DOHH2 (cell line): Measurements from ENCODE around the gene PCDHA4.
"Not testable (repeated sequence)": the region's sequence is repeated elsewhere in the genome, so short reads cannot be mapped to it uniquely, and the experiment has no call there.

Experiments used
- H3F3A ChIP-seq: fragments of 200-600 bp; sonication (generic), shearing (Covaris generic); 2 replicates; pipeline ENCODE4 v1.6.0; 2016; ENCODE audit warnings: antibody characterized with exemption, mild to moderate bottlenecking; ENCODE audit not compliant: control insufficient read depth, insufficient read depth
- H3K27ac ChIP-seq: fragments of 200-600 bp; sonication (generic); 2 replicates; pipeline ENCODE4 v1.5.1; 2014; ENCODE audit warnings: low read depth, mild to moderate bottlenecking, low read length, moderate library complexity
- H3K27me3 ChIP-seq: fragments of 200-600 bp; sonication (generic); 2 replicates; pipeline ENCODE4 v1.6.1; 2014; ENCODE audit warnings: mild to moderate bottlenecking, low read length, mixed read lengths; ENCODE audit not compliant: control insufficient read depth
- H3K36me3 ChIP-seq: fragments of 200-600 bp; sonication (generic); 2 replicates; pipeline ENCODE4 v1.6.1; 2014; ENCODE audit warnings: mild to moderate bottlenecking, low read length, moderate library complexity, mixed read lengths; ENCODE audit not compliant: control insufficient read depth
- H3K4me1 ChIP-seq: fragments of 200-600 bp; sonication (generic); 2 replicates; pipeline ENCODE4 v1.6.1; 2014; ENCODE audit warnings: mild to moderate bottlenecking, low read length, mixed read lengths; ENCODE audit not compliant: control insufficient read depth
- H3K4me2 ChIP-seq: fragments of 200-600 bp; sonication (generic); 2 replicates; pipeline ENCODE4 v1.6.0; 2014; ENCODE audit warnings: mild to moderate bottlenecking, low read length, moderate library complexity
- H3K4me3 ChIP-seq: fragments of 200-600 bp; sonication (generic); 2 replicates; pipeline ENCODE4 v1.5.1; 2014; ENCODE audit warnings: mild to moderate bottlenecking, low read length, mixed read lengths
- H3K79me2 ChIP-seq: fragments of 200-600 bp; sonication (generic); 2 replicates; pipeline ENCODE4 v1.6.1; 2014; ENCODE audit warnings: mild to moderate bottlenecking, low read length, mixed read lengths; ENCODE audit not compliant: control insufficient read depth
- H3K9me2 ChIP-seq: fragments of 200-600 bp; sonication (generic); replicated peaks from 2 replicates; pipeline ENCODE4 v1.6.1; 2014; ENCODE audit warnings: mild to moderate bottlenecking, low read length, mixed read lengths; ENCODE audit not compliant: control insufficient read depth
- H3K9me3 ChIP-seq: fragments of 200-600 bp; sonication (generic); 2 replicates; pipeline ENCODE4 v1.6.1; 2014; ENCODE audit warnings: antibody characterized with exemption, low read length, mixed read lengths; ENCODE audit not compliant: control insufficient read depth, insufficient read depth
- H4K20me1 ChIP-seq: fragments of 200-600 bp; sonication (generic); 2 replicates; pipeline ENCODE4 v1.6.0; 2014; ENCODE audit warnings: low read depth, mild to moderate bottlenecking, antibody characterized with exemption, low read length, moderate library complexity; ENCODE audit not compliant: control insufficient read depth, insufficient read depth
- EZH2phosphoT487 ChIP-seq: fragments of 200-600 bp; sonication (generic); IDR thresholded peaks from 2 replicates; pipeline ENCODE4 v1.6.1; 2017; ENCODE audit warnings: borderline replicate concordance, mild to moderate bottlenecking, antibody characterized with exemption, low read length, moderate library complexity, mixed read lengths
- TF ChIP-seq, protein P1 (sequence below): fragments of 200-600 bp; sonication (generic); IDR thresholded peaks from one replicate; pipeline ENCODE4 v1.5.1; 2014; ENCODE audit warnings: antibody characterized with exemption, mild to moderate bottlenecking, low read depth, low read length; ENCODE audit not compliant: poor library complexity, severe bottlenecking

Gene PCDHA4

DNA sequence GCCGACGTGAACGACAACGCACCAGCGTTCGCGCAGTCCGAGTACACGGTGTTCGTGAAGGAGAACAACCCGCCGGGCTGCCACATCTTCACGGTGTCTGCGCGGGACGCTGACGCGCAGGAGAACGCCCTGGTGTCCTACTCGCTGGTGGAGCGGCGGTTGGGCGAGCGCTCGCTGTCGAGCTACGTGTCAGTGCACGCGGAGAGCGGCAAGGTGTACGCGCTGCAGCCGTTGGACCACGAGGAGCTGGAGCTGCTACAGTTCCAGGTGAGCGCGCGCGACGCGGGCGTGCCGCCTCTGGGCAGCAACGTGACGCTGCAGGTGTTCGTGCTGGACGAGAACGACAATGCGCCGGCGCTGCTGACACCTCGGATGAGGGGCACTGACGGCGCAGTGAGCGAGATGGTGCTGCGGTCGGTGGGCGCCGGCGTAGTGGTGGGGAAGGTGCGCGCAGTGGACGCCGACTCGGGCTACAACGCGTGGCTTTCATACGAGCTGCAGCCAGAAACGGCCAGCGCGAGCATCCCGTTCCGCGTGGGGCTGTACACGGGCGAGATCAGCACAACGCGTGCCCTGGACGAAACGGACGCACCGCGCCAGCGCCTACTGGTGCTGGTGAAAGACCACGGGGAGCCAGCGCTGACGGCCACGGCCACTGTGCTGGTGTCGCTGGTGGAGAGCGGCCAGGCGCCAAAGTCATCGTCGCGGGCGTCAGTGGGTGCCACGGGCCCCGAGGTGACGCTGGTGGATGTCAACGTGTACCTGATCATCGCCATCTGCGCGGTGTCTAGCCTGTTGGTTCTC, 43.2 kb downstream of the PCDHA4 start:
- not testable (repeated sequence) for H3K27me3 ChIP-seq, H3K79me2 ChIP-seq, H3K4me1 ChIP-seq, H3K4me3 ChIP-seq, H4K20me1 ChIP-seq, H3K36me3 ChIP-seq, H3K9me3 ChIP-seq, H3F3A ChIP-seq, H3K27ac ChIP-seq, H3K4me2 ChIP-seq, H3K9me2 ChIP-seq

DNA sequence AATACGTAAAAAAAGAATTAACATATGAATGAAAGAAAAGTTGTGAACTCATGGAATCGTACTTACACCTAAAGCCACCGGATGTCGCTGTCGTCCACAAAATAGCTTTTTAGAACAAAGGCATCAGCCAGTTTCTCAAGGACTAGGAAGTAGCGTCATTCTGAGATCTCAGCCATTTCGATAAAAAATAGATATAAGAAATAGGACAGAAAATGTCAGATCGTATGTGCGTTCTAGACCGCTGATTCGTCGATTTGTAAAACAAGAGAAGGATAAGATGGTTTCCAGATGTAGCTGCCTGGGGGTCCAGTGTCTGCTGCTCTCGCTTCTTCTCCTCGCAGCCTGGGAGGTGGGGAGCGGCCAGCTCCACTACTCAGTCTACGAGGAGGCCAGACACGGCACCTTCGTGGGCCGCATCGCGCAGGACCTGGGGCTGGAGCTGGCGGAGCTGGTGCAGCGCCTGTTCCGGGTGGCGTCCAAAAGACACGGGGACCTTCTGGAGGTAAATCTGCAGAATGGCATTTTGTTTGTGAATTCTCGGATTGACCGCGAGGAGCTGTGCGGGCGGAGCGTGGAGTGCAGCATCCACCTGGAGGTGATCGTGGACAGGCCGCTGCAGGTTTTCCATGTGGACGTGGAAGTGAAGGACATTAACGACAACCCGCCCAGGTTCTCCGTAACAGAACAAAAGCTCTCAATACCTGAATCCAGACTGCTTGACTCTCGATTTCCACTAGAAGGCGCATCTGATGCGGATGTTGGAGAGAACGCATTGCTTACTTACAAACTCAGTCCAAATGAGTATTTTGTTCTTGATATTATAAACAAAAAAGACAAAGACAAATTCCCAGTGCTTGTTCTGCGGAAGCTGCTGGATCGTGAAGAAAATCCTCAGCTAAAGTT, 49.2 kb downstream of the PCDHA4 start, which contains the start of gene PCDHA10:
TSS of gene PCDHA10 (plus strand) at position 126 of the 903 bp plus-strand sequence. CDS start at position 278, 152 bp downstream.
- H3F3A ChIP-seq, result no peaks in the 10 kb centered on the region
- H3K27ac ChIP-seq, result no peak within 1 kb of the TSS
- TF ChIP-seq, protein P1, sequence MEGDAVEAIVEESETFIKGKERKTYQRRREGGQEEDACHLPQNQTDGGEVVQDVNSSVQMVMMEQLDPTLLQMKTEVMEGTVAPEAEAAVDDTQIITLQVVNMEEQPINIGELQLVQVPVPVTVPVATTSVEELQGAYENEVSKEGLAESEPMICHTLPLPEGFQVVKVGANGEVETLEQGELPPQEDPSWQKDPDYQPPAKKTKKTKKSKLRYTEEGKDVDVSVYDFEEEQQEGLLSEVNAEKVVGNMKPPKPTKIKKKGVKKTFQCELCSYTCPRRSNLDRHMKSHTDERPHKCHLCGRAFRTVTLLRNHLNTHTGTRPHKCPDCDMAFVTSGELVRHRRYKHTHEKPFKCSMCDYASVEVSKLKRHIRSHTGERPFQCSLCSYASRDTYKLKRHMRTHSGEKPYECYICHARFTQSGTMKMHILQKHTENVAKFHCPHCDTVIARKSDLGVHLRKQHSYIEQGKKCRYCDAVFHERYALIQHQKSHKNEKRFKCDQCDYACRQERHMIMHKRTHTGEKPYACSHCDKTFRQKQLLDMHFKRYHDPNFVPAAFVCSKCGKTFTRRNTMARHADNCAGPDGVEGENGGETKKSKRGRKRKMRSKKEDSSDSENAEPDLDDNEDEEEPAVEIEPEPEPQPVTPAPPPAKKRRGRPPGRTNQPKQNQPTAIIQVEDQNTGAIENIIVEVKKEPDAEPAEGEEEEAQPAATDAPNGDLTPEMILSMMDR, result peak; percentile 18
- TF ChIP-seq EZH2phosphoT487, result no peak
- no peaks in the 10 kb centered on the region for H3K36me3 ChIP-seq
- no peaks in the 10 kb centered on the region for H3K9me2 ChIP-seq
- H3K9me3 ChIP-seq, result no peaks in the 10 kb centered on the region
- no peaks in the 10 kb centered on the region for H3K79me2 ChIP-seq
- no peaks in the 10 kb centered on the region for H4K20me1 ChIP-seq
- H3K27me3 ChIP-seq, result no peaks in the 10 kb centered on the region
- no peak within 1 kb of the TSS for H3K4me3 ChIP-seq
- H3K4me2 ChIP-seq, result no peak within 1 kb of the TSS
- H3K4me1 ChIP-seq, result no peaks in the 10 kb centered on the region

DNA sequence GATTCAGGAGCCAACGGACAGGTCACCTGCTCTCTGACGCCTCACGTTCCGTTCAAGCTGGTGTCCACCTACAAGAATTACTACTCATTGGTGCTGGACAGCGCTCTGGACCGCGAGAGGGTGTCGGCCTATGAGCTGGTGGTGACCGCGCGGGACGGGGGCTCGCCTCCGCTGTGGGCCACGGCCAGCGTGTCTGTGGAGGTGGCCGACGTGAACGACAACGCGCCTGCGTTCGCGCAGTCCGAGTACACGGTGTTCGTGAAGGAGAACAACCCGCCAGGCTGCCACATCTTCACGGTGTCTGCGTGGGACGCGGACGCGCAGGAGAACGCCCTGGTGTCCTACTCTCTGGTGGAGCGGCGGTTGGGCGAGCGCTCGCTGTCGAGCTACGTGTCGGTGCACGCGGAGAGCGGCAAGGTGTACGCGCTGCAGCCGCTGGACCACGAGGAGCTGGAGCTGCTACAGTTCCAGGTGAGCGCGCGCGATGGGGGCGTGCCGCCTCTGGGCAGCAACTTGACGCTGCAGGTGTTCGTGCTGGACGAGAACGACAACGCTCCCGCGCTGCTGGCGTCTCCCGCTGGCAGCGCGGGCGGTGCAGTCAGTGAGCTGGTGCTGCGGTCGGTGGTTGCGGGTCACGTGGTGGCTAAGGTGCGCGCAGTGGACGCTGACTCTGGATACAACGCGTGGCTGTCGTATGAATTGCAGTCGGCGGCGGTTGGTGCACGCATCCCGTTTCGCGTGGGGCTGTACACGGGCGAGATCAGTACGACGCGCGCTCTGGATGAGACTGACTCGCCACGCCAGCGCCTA, 50.5 kb downstream of the PCDHA4 start:
- no peaks in the 10 kb centered on the region for H3F3A ChIP-seq
- no peak overlapping the region for H3K27ac ChIP-seq
- H3K4me1 ChIP-seq, result no peaks in the 10 kb centered on the region
- no peaks in the 10 kb centered on the region for H3K9me3 ChIP-seq
- no peaks in the 10 kb centered on the region for H4K20me1 ChIP-seq
- no peaks in the 10 kb centered on the region for H3K36me3 ChIP-seq
- H3K4me3 ChIP-seq, result no peak overlapping the region
- H3K27me3 ChIP-seq, result no peaks in the 10 kb centered on the region
- H3K4me2 ChIP-seq, result no peak overlapping the region
- no peaks in the 10 kb centered on the region for H3K9me2 ChIP-seq
- TF ChIP-seq, protein P1, result no peak
- TF ChIP-seq EZH2phosphoT487, result no peak
- no peaks in the 10 kb centered on the region for H3K79me2 ChIP-seq
